GM19193 (cell line): ENCODE measurements around the gene CFAP251.

Experiments used
- POLR2A ChIP-seq: IDR thresholded peaks from 4 replicates; pipeline ENCODE4 v1.6.1; 2011; ENCODE audit not compliant: insufficient read depth, insufficient read length; ENCODE audit errors: extremely low read depth

The CFAP251 gene

GRCh38 chr12:121917950-121918678 lies at the start of gene CFAP251:
Gene CFAP251 (plus strand): TSS chr12:121918592. CDS start chr12:121921306, 2,714 bp downstream.
- peak; percentile 32 for TF ChIP-seq POLR2A

GRCh38 chr12:121871467-121871866 lies 46.9 kb upstream of the CFAP251 start:
- TF ChIP-seq POLR2A: no peak

- TF ChIP-seq POLR2A: no peak
Observed at GRCh38 chr12:121872546-121873215, 45.7 kb upstream of the CFAP251 start.

- TF ChIP-seq POLR2A: no peak
Observed at GRCh38 chr12:121873216-121873569, 45.2 kb upstream of the CFAP251 start.

GRCh38 chr12:121874071-121874470 lies 44.3 kb upstream of the CFAP251 start:
- no peak for TF ChIP-seq POLR2A

GRCh38 chr12:121875582-121875981 lies 42.8 kb upstream of the CFAP251 start:
- no peak for TF ChIP-seq POLR2A

GRCh38 chr12:121883315-121883660 lies 35.1 kb upstream of the CFAP251 start:
- TF ChIP-seq POLR2A: no peak

- no peak for TF ChIP-seq POLR2A
Observed at GRCh38 chr12:121888083-121888477, 30.3 kb upstream of the CFAP251 start.

GRCh38 chr12:121888478-121889273 lies 29.7 kb upstream of the CFAP251 start, which contains the start of gene PSMD9:
Gene PSMD9 (plus strand): TSS chr12:121888790. CDS start chr12:121888857, 67 bp downstream.
- peak; percentile 97 for TF ChIP-seq POLR2A

GRCh38 chr12:121889274-121889624 lies 29.1 kb upstream of the CFAP251 start:
- no peak for TF ChIP-seq POLR2A

- no peak for TF ChIP-seq POLR2A
Observed at GRCh38 chr12:121892673-121893561, 25.5 kb upstream of the CFAP251 start.

GRCh38 chr12:121893961-121894460 lies 24.4 kb upstream of the CFAP251 start:
- no peak for TF ChIP-seq POLR2A

- no peak for TF ChIP-seq POLR2A
Observed at GRCh38 chr12:121894633-121895032, 23.8 kb upstream of the CFAP251 start.

GRCh38 chr12:121898287-121898686 lies 20.1 kb upstream of the CFAP251 start:
- TF ChIP-seq POLR2A: no peak

- no peak for TF ChIP-seq POLR2A
Observed at GRCh38 chr12:121899590-121899989, 18.8 kb upstream of the CFAP251 start.

GRCh38 chr12:121903202-121903601 lies 15.2 kb upstream of the CFAP251 start:
- no peak for TF ChIP-seq POLR2A
